ENCODE measurements around the gene SERGEF.

The SERGEF gene

GRCh38 chr11:17798253-17798652 lies 214.6 kb downstream of the SERGEF start:
- Histone ChIP-seq H3K27ac (replicated peaks) (no peak overlapping the region), H3K4me3 (replicated peaks; ENCODE audit: insufficient read depth, low read length) (no peak overlapping the region), H3K27me3 (ENCODE audit: insufficient read depth, poor library complexity, severe bottlenecking) (no peaks in the 10 kb centered on the region)
- DNase-seq (ENCODE audit: low read depth in 1 of 2, low spot score in 1 of 2): no peak
- TF ChIP-seq GABPA (IDR thresholded peaks at IDR 0.05; ENCODE audit: low read depth): no peak
- TF ChIP-seq, protein P1, sequence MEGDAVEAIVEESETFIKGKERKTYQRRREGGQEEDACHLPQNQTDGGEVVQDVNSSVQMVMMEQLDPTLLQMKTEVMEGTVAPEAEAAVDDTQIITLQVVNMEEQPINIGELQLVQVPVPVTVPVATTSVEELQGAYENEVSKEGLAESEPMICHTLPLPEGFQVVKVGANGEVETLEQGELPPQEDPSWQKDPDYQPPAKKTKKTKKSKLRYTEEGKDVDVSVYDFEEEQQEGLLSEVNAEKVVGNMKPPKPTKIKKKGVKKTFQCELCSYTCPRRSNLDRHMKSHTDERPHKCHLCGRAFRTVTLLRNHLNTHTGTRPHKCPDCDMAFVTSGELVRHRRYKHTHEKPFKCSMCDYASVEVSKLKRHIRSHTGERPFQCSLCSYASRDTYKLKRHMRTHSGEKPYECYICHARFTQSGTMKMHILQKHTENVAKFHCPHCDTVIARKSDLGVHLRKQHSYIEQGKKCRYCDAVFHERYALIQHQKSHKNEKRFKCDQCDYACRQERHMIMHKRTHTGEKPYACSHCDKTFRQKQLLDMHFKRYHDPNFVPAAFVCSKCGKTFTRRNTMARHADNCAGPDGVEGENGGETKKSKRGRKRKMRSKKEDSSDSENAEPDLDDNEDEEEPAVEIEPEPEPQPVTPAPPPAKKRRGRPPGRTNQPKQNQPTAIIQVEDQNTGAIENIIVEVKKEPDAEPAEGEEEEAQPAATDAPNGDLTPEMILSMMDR (IDR thresholded peaks at IDR 0.05; ENCODE audit: insufficient read depth, low read length): no peak
- no peak for TF ChIP-seq REST (IDR thresholded peaks at IDR 0.05; ENCODE audit: insufficient replicate concordance, low read depth)
- TF ChIP-seq SPI1 (IDR thresholded peaks at IDR 0.05; ENCODE audit: borderline replicate concordance, low read depth): no peak
- no peak for TF ChIP-seq POLR2AphosphoS5 (IDR thresholded peaks at IDR 0.05; ENCODE audit: low read depth)

DNA sequence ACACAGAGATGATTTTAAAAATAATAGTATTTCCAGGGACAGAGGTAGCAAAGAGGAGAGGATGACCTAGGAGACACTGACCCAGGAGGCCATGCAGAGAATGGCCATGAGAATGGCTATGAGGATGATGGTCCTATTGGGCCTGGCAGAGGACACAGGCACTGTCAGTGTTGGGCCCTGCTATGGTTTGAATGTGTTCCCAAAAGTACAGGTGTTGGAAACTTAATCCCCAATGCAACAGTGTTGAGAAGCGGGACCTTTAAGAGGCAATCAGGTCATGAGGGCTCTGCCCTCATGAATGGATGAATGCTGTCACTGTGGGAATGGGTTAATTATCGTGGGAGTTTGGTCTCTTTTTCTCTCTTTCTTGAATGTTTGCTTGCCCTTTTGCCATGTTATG lies 216.7 kb downstream of the SERGEF start:
- Histone ChIP-seq H3K4me3 (replicated peaks; ENCODE audit: insufficient read depth, low read length) (no peak overlapping the region), H3K27me3 (ENCODE audit: insufficient read depth, poor library complexity, severe bottlenecking) (no peaks in the 10 kb centered on the region), H3K27ac (replicated peaks) (no peak overlapping the region)
- no peak for DNase-seq (ENCODE audit: low read depth in 1 of 2, low spot score in 1 of 2)
- TF ChIP-seq REST (IDR thresholded peaks at IDR 0.05; ENCODE audit: insufficient replicate concordance, low read depth): no peak

DNA sequence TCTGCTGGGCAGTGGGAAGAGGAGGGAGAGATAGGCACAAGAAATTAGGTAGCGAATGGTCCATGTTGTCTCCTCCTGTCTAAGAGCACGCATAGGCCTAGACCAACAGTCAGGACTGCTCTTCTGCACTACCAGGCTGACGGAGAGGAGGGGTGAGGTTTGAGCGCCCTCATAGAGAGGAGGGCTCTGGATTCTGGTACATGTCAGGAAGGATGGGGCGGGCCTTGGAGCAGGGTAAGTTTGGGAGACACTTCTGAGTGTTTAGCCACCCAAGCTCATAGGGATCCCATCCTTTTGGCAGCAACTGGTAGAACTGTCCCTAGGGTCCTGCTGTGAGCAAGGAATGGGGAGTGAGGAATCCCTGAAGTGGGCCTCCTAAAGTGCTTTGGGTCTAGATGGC lies 217.9 kb downstream of the SERGEF start:
- DNase-seq (ENCODE audit: low read depth in 1 of 2, low spot score in 1 of 2): no peak
- TF ChIP-seq POLR2AphosphoS5 (IDR thresholded peaks at IDR 0.05; ENCODE audit: low read depth) (no peak), REST (IDR thresholded peaks at IDR 0.05; ENCODE audit: insufficient replicate concordance, low read depth) (no peak), SPI1 (IDR thresholded peaks at IDR 0.05; ENCODE audit: borderline replicate concordance, low read depth) (no peak), GABPA (IDR thresholded peaks at IDR 0.05; ENCODE audit: low read depth) (no peak)
- TF ChIP-seq, protein P1 (IDR thresholded peaks at IDR 0.05; ENCODE audit: insufficient read depth, low read length): no peak
- no peak overlapping the region for H3K27ac ChIP-seq (replicated peaks)
- no peak overlapping the region for H3K4me3 ChIP-seq (replicated peaks; ENCODE audit: insufficient read depth, low read length)
- no peaks in the 10 kb centered on the region for H3K27me3 ChIP-seq (ENCODE audit: insufficient read depth, poor library complexity, severe bottlenecking)

Data from HL-60 (cell line).